ENCODE measurements around the gene GINS3.

GINS3 gene

GRCh38 chr16:58371841-58372240, 20.4 kb upstream of the GINS3 start:
- H3K4me3 ChIP-seq (replicated peaks; ENCODE audit: low read depth, low read length) = no peak overlapping the region
- no peak for TF ChIP-seq CTCF (IDR thresholded peaks at IDR 0.05; ENCODE audit: low read depth, low read length, missing control alignments)
- no peak for DNase-seq (ENCODE audit: extremely low read depth, low read depth)

GRCh38 chr16:58375386-58375785, 16.9 kb upstream of the GINS3 start:
- H3K4me3 ChIP-seq (replicated peaks; ENCODE audit: low read depth, low read length) = no peak overlapping the region
- TF ChIP-seq CTCF (IDR thresholded peaks at IDR 0.05; ENCODE audit: low read depth, low read length, missing control alignments) = no peak
- no peak for DNase-seq (ENCODE audit: extremely low read depth, low read depth)

GRCh38 chr16:58377932-58378331, 14.3 kb upstream of the GINS3 start:
- DNase-seq (ENCODE audit: extremely low read depth, low read depth) = no peak

GRCh38 chr16:58378401-58378800, 13.9 kb upstream of the GINS3 start:
- DNase-seq (ENCODE audit: extremely low read depth, low read depth) = no peak
- H3K4me3 ChIP-seq (replicated peaks; ENCODE audit: low read depth, low read length) = no peak overlapping the region
- no peak for TF ChIP-seq CTCF (IDR thresholded peaks at IDR 0.05; ENCODE audit: low read depth, low read length, missing control alignments)

More at GRCh38 chr16:58377932-58378331, 14.3 kb upstream of the GINS3 start:
- no peak overlapping the region for H3K4me3 ChIP-seq (replicated peaks; ENCODE audit: low read depth, low read length)
- no peak for TF ChIP-seq CTCF (IDR thresholded peaks at IDR 0.05; ENCODE audit: low read depth, low read length, missing control alignments)

- no peak for TF ChIP-seq CTCF (IDR thresholded peaks at IDR 0.05; ENCODE audit: low read depth, low read length, missing control alignments)
- no peak for DNase-seq (ENCODE audit: extremely low read depth, low read depth)
Observed at GRCh38 chr16:58379736-58380135, 12.5 kb upstream of the GINS3 start.

DNA sequence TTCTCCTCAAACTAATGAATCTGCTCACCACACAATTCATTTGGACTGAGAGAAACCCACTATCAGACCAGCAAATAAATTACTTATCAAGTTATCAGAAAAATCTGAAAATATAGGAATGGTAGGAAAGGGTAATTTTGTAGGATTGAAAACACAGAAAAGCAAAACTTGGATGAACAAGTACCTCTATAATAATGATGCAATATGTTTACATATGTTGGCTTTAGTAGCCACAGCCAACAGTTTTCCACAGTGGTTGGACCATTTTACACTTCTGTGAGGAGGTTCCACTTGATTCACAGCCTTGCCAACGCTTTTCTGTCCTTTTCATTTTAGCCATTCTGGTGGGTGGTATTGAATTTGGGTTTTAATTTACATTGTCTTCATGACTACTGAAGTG, 10.6 kb upstream of the GINS3 start:
- TF ChIP-seq CTCF (IDR thresholded peaks at IDR 0.05; ENCODE audit: low read depth, low read length, missing control alignments) = no peak

More at GRCh38 chr16:58379736-58380135, 12.5 kb upstream of the GINS3 start:
- H3K4me3 ChIP-seq (replicated peaks; ENCODE audit: low read depth, low read length) = no peak overlapping the region

GRCh38 chr16:58384437-58385055, 7.7 kb upstream of the GINS3 start:
- H3K4me3 ChIP-seq (replicated peaks; ENCODE audit: low read depth, low read length) = no peak overlapping the region
- DNase-seq (ENCODE audit: extremely low read depth, low read depth) = no peak
- TF ChIP-seq CTCF (IDR thresholded peaks at IDR 0.05; ENCODE audit: low read depth, low read length, missing control alignments) = no peak

More for the DNA sequence above, 10.6 kb upstream of the GINS3 start:
- no peak for DNase-seq (ENCODE audit: extremely low read depth, low read depth)
- H3K4me3 ChIP-seq (replicated peaks; ENCODE audit: low read depth, low read length) = no peak overlapping the region

Measured in HFF-Myc (cell line).